ENCODE data around the gene MEOX1.

The MEOX1 gene

GRCh38 chr17:43652124-43652480 lies 9.6 kb downstream of the MEOX1 start:
- no peak for DNase-seq

- no peak for DNase-seq
These were observed 11.3 kb downstream of the MEOX1 start for GRCh38 chr17:43650471-43650870.

GRCh38 chr17:43648916-43649315 lies 12.8 kb downstream of the MEOX1 start:
- DNase-seq = no peak

- no peak for DNase-seq
These were observed 15.8 kb downstream of the MEOX1 start for GRCh38 chr17:43645765-43646481.

GRCh38 chr17:43645450-43645764 lies 16.3 kb downstream of the MEOX1 start:
- no peak for DNase-seq

- DNase-seq = no peak
These were observed 17.6 kb downstream of the MEOX1 start for GRCh38 chr17:43644081-43644480.

- DNase-seq = no peak
These were observed 20.3 kb downstream of the MEOX1 start for GRCh38 chr17:43641416-43641815.

GRCh38 chr17:43640491-43641252 lies 21.1 kb downstream of the MEOX1 start:
- no peak for DNase-seq

GRCh38 chr17:43637563-43638323 lies 24.0 kb downstream of the MEOX1 start:
- DNase-seq = no peak

GRCh38 chr17:43636426-43636825 lies 25.3 kb downstream of the MEOX1 start:
- no peak for DNase-seq

GRCh38 chr17:43634591-43635125 lies 27.1 kb downstream of the MEOX1 start:
- no peak for DNase-seq

- DNase-seq = no peak
These were observed 29.5 kb downstream of the MEOX1 start for GRCh38 chr17:43632221-43632620.

- DNase-seq = no peak
These were observed 30.3 kb downstream of the MEOX1 start for GRCh38 chr17:43631429-43631828.

GRCh38 chr17:43628089-43628650 lies 33.6 kb downstream of the MEOX1 start:
- no peak for DNase-seq

GRCh38 chr17:43627653-43628052 lies 34.1 kb downstream of the MEOX1 start:
- no peak for DNase-seq

GRCh38 chr17:43626023-43626422 lies 35.7 kb downstream of the MEOX1 start:
- DNase-seq = no peak

- no peak for DNase-seq
These were observed 36.1 kb downstream of the MEOX1 start for GRCh38 chr17:43625606-43626005.

- DNase-seq = no peak
These were observed 41.1 kb downstream of the MEOX1 start for GRCh38 chr17:43620581-43620980.

- no peak for DNase-seq
These were observed 41.6 kb downstream of the MEOX1 start for GRCh38 chr17:43620147-43620546.

GRCh38 chr17:43619705-43620104 lies 42.0 kb downstream of the MEOX1 start:
- DNase-seq = no peak

GRCh38 chr17:43618276-43618675 lies 43.4 kb downstream of the MEOX1 start:
- no peak for DNase-seq

GRCh38 chr17:43616852-43617251 lies 44.9 kb downstream of the MEOX1 start:
- DNase-seq = no peak

- no peak for DNase-seq
These were observed 45.3 kb downstream of the MEOX1 start for GRCh38 chr17:43616421-43616820.

GRCh38 chr17:43616029-43616351 lies 45.7 kb downstream of the MEOX1 start:
- no peak for DNase-seq
